Fibroblast of skin of left biceps (primary cell): Measurements from ENCODE around the gene CD99.

Source experiments
- DNase-seq, 2 experiments: peaks; one replicate each; pipeline ENCODE4 v3.0.0-alpha.2; 2013; ENCODE audit warnings: low read depth in 2 of 2

The CD99 gene

GRCh38 chrX:2698604-2699003, 7.5 kb downstream of the CD99 start:
- no peak for DNase-seq

DNA sequence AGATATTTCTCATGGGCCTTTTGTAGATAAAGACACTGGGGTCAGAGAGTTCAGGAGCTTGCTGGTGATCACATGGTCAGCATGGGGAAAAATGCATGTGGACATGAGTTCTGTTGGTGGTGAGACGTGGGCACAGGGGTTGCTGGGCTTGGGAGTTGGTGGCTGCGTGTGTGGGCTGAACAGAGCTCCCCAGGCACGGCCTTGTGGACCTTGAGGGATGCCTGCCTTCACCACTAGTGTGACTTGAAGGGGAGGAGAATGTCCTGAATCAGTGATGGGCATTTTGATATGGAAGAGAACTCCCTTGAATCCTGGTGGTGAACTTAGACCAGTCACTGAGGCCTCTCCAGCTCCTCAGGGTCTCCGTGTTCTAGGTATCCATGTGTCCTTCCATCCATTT, 8.9 kb downstream of the CD99 start:
- no peak for DNase-seq

DNA sequence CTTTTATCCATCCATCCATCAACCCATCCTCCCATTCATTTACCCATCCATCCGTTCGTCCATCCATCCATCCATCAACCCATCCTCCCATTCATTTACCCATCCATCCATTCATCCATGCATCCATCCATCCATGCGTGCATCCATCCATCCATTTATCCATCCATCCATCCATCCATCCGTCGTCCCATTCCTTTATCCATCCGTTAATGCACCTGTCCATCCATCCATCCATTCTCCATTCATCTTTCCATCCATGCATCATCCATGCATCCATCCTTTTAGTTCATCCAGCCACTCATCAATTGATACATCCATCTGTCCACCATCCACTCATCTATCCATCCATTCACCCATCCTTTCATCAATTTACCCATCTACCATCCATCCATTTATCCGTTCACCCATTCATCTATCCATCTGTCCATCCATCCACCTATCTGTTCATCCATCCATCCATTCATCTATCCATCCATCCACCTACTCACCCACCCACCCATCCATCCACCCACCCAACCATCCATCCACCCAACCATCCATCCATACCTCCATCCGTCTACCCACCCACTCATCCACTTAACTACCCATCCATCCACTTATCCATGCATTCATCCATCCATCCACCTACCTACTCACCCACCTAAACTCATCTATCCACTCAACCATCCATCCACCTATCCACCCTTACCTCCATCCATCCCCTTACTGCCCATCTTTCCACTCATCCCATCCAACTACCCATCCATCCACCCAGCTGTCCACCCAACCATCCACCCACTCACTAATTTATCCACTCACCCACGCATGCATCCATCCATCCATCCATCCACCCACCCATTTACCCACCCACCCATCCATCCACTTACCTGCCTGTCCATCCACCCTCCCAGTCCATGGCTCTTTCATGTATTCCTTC, 9.6 kb downstream of the CD99 start:
- no peak for DNase-seq

DNA sequence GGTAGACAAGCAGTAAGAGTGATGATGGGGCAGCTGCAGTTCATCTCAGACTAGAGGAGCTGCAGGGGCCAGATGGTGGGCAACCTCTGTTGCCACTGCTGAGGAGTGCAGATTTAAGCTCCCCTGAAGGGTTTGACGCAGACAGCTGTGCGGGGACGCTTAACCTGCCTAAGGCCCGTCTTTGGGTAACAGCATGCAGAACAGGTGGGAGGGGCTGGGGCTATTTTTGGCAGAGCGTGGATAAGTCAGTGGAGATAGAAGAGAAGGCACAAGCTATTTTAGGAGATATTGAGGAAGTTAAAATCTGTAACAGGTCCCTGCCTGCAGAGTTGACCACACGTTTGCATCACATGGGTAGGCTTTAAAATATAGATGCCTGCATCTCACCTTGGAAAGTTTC, 10.5 kb downstream of the CD99 start:
- no peak for DNase-seq

DNA sequence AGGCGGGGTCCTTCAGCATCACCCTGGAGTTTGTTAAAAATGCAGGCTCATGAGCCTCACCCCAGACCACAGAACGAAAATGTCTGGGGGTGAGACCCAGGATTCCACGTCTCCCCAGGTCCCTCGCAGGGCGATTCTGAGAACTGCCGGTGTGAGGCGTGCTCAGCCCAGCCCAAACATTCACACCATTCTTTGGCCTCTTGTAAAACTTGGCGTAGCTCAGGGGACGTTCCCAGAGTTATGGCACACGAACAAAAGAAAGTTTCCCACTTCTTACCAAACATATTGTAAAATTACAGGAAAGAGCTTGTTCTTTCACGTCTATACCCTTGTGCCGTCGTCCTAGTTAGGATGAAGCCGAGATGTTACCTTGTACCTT, 12.9 kb downstream of the CD99 start:
- no peak for DNase-seq

DNA sequence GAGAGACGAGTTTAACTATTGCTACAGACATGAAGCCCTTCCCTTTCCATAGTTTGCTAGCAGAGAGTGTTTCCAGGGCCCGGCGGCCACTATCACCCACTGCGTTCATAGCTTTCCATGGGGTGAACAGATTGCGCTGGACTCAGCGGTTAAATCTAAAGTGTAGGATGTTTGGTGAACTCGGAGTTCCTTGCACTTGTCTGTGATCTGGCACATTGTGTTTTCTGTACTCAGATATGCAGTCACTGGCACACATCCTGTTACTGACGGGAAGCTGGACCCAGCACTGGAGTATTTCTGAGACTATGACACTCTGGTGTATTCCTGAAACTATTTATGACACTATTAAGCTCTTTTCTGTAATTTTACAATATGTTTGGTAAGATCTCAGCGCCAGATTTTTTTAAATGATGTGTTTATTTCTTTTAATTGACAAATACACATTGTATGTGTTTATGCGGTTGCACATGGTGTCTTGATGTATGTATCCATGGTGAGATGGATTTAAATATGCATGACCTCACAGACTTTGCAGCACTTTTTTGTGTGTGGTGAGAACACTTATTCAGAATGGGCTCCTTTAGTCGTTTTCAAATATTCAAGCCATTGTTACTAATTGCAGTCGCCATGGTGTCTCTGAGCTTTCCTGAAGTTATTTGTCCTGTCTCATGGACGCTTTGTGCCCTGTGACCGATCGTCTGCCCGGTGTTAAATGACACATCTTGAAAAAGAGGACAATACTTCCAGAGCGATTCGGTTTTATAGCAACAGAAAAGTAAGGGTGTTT, 14.1 kb downstream of the CD99 start:
- no peak for DNase-seq

- DNase-seq: peak; percentile 72 to 73
Measured at GRCh38 chrX:2707334-2707760, 16.3 kb downstream of the CD99 start.

GRCh38 chrX:2708021-2708420, 16.9 kb downstream of the CD99 start:
- no peak for DNase-seq

GRCh38 chrX:2708592-2709188, 17.6 kb downstream of the CD99 start:
- no peak for DNase-seq

DNA sequence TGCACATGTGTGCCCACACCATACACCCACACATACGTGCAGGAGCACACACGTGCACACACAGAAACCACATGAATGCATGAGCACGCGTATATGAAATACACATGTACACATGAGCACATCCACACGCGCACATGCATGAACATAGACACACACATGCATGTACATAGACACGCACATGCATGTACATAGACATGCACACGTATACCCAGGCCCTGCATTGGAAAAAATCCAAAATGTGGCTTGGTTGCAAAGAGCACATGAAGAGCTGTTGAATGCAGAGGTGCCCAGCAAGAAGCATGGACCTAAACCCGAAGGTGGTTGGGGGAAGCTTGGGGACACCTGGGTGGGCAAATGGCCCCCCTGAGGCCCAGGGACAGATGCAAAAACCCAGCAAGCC, 18.5 kb downstream of the CD99 start:
- DNase-seq: no peak

- peak in 1 of 2 experiments; percentile 15 for DNase-seq
Measured at GRCh38 chrX:2710041-2710840, 19.1 kb downstream of the CD99 start.

GRCh38 chrX:2711441-2711840, 20.3 kb downstream of the CD99 start:
- DNase-seq: no peak

- no peak for DNase-seq
Measured at GRCh38 chrX:2712428-2712827, 21.3 kb downstream of the CD99 start.

DNA sequence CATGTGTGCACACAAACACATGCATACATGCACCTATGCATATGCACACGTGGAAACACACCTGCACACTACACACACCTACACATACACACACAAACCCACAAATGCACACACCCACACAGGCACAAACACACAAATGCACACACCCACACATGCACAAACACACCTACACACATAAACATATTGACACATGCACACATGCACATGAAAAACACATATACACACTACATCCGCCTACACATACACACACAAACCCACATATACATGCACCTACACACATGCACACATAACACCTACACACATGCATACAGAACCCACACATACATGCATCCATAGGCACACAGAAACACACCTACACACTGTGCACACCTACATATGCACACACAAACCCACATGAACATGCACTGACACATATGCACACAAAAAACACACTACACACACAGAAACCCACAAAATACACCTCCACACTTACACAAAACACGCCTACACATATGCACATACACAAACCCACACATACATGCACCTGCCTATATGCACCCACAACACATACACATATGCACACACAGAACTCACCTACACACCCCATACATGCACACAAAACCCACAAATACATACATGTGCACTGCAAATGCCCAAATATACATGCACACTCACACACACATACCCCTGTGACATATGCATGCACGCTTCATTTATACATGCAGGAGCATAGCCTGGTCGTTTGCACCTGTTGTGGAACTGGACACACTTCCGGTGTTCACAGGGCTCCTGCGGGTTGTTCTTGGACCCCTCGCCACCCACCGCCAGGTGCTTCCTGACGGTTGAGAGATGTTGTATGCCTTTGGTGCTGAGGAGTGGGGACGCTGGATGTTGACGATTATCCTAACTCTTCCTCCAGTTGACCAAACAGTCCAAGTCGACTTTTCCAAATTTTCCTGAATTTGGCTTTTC, 22.1 kb downstream of the CD99 start:
- DNase-seq: no peak

DNA sequence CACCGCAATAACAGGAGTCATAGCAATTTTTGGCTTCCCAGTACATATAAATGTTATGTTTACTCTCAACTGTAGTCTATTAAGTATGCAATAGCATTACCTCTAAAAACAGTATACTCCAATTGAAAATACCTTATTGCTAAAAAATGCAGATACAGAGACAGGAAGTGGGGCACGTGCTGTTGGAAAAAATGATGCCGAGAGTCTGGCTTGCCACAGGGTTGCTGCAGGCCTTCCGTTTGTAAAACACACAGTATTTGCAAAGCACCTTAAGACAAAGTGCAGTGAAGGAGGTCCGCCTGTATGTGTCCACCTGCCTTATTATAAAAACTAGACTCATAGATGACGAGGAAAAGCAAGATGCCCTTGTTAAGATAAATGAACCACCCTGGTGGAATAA, 23.5 kb downstream of the CD99 start:
- DNase-seq: no peak

DNA sequence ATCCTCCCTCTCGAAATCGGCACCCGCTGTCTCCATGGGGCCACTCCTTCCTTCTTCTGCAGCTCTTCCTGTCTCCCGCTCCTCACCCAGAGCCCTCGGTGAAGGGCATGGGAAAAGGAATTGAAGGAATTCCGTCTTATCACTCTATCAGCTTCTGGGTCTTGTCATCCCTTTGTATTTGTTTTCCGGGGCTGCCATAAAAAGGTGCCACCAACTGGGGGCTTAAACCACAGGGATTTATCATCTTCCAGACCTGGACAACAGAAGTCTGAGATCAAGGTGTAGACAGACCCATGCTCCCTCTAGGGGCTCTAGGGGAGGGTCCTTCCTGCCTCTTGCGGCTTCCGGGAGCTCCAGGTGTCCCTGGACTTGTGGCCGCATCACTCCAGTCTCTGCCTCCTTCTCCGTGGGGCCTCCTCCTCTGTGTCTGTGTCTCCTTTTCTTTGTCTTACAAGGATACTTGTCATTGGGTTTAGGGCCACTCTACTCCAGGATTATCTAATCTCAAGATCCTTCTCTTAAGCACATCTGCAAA, 24.0 kb downstream of the CD99 start:
- no peak for DNase-seq

GRCh38 chrX:2717312-2717711, 26.2 kb downstream of the CD99 start:
- DNase-seq: no peak

DNA sequence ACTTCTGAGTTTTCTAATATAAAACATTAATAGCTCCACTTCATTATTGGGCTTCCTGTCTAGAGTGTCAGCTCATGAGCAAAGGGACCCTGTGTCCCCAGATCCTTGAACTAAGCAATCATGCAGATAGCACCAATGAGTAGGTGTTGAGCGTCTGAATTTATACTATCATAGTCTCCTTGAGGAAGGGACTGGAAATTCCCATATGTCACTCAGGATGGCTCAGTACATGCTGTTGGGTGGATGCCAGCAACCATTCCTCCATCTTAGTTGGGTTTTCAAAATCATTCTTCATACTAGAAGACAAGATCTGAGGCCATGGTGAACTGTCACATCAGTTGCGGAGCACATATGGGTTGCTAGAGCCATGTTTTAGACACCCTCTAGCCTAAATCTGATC, 27.7 kb downstream of the CD99 start:
- no peak for DNase-seq

GRCh38 chrX:2719774-2720447, 28.8 kb downstream of the CD99 start:
- no peak for DNase-seq
